Mesothelial cell of epicardium (in vitro differentiated cells): ENCODE results near the gene PLEKHA7. TPM values are rescaled to one million over a fixed set of nuclear protein-coding genes. Genes with fewer than 3 reads are reported as not detected.

Experiments
- DNase-seq, 2 experiments: peaks; one replicate each; pipeline ENCODE4 v3.0.0; 2021; ENCODE audit warnings: low spot score in 2 of 2; ENCODE audit not compliant: unreplicated experiment in 2 of 2
- H3K27ac Mint-ChIP-seq: 2 replicates; pipeline ENCODE4 v1.8.0; 2021; ENCODE audit warnings: mixed read lengths
- H3K27me3 Mint-ChIP-seq: 2 replicates; pipeline ENCODE4 v1.8.0; 2021; ENCODE audit warnings: low read depth, mixed read lengths
- H3K36me3 Mint-ChIP-seq: 2 replicates; pipeline ENCODE4 v1.8.0; 2021; ENCODE audit warnings: mixed read lengths
- H3K4me1 Mint-ChIP-seq: 2 replicates; pipeline ENCODE4 v1.8.0; 2021; ENCODE audit warnings: mixed read lengths
- H3K4me3 Mint-ChIP-seq: 2 replicates; pipeline ENCODE4 v1.8.0; 2021; ENCODE audit warnings: mild to moderate bottlenecking, moderate library complexity, mixed read lengths
- H3K9me3 Mint-ChIP-seq: 2 replicates; pipeline ENCODE4 v1.8.0; 2021; ENCODE audit warnings: mixed read lengths
- CTCF ChIP-seq: fragments of 200-600 bp; sonication (generic); IDR thresholded peaks from one replicate; pipeline ENCODE4 v1.5.0; 2021; ENCODE audit warnings: antibody characterized with exemption; ENCODE audit not compliant: unreplicated experiment
- total RNA-seq: library from RNA; stranded (reverse); gene quantifications from 3 replicates; pipeline ENCODE4 v1.2.1, GENCODE V29; 2021

Gene PLEKHA7
- total RNA-seq, 1 donor from 2014 or later, result 30.5 TPM

- no peak for TF ChIP-seq CTCF
- no peak for DNase-seq
- Mint-ChIP-seq H3K36me3 (peaks cover 2% of the 10 kb centered on the region), H3K27ac (no peak overlapping the region), H3K4me3 (no peak overlapping the region), H3K9me3 (no peaks in the 10 kb centered on the region), H3K4me1 (peaks cover 5% of the 10 kb centered on the region), H3K27me3 (no peaks in the 10 kb centered on the region)
These were observed 232.0 kb downstream of the PLEKHA7 start for GRCh38 chr11:16781936-16782919.

- Mint-ChIP-seq H3K4me3 (no peak overlapping the region), H3K36me3 (peaks cover 2% of the 10 kb centered on the region)
These were observed 233.3 kb downstream of the PLEKHA7 start for GRCh38 chr11:16780698-16781550.

GRCh38 chr11:16780146-16780545 is 234.1 kb downstream of the PLEKHA7 start:
- peaks cover 11% of the 10 kb centered on the region for H3K4me1 Mint-ChIP-seq

More at GRCh38 chr11:16780698-16781550, 233.3 kb downstream of the PLEKHA7 start:
- Mint-ChIP-seq H3K27me3 (no peaks in the 10 kb centered on the region), H3K27ac (no peak overlapping the region), H3K9me3 (no peaks in the 10 kb centered on the region), H3K4me1 (peaks cover 5% of the 10 kb centered on the region)
- TF ChIP-seq CTCF, result no peak
- DNase-seq, result no peak

DNA sequence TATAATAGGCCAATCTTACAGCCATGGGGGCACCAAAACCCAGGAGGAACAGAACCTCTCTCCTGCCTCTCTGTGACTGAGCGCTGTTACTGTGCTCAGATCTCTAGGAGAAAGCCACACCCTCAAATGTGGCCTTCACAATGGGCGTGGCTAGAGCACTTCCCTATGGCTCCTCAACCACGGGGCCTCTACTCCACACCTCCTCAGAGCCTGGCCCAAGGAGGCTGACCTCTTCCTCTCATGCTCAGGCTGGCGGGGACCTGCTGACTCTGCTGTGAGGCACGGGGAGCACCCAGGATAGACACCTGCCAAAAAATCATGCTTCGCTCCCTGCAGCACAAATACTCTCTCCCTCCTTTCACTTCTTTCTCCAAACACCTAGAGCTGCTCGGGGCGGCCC is 234.8 kb downstream of the PLEKHA7 start:
- H3K27ac Mint-ChIP-seq, result no peak overlapping the region

More at GRCh38 chr11:16780146-16780545, 234.1 kb downstream of the PLEKHA7 start:
- Mint-ChIP-seq H3K4me3 (no peak overlapping the region), H3K27me3 (no peaks in the 10 kb centered on the region), H3K9me3 (no peaks in the 10 kb centered on the region), H3K27ac (no peak overlapping the region), H3K36me3 (peaks cover 2% of the 10 kb centered on the region)
- DNase-seq, result no peak
- TF ChIP-seq CTCF, result no peak

More for the DNA sequence above, 234.8 kb downstream of the PLEKHA7 start:
- no peak for TF ChIP-seq CTCF
- Mint-ChIP-seq H3K4me1 (peaks cover 11% of the 10 kb centered on the region), H3K9me3 (no peaks in the 10 kb centered on the region), H3K36me3 (peaks cover 2% of the 10 kb centered on the region), H3K27me3 (no peaks in the 10 kb centered on the region), H3K4me3 (no peak overlapping the region)
- no peak for DNase-seq
